SH-SY5Y (cell line): Measurements from ENCODE around the gene CSNK2A1.

ENCODE experiments used
- GATA2 ChIP-seq: IDR thresholded peaks from 2 replicates; pipeline ENCODE4 v1.6.1; 2011; ENCODE audit warnings: mild to moderate bottlenecking, low read depth, low read length
- GATA3 ChIP-seq: IDR thresholded peaks from 2 replicates; pipeline ENCODE4 v1.6.1; 2011; ENCODE audit warnings: low read depth, mild to moderate bottlenecking, low read length, moderate library complexity

GRCh38 chr20:434221-434620, 109.4 kb downstream of the CSNK2A1 start:
- TF ChIP-seq GATA3 = no peak
- no peak for TF ChIP-seq GATA2
